Measurements from ENCODE around the gene TEX30.

Gene TEX30

DNA sequence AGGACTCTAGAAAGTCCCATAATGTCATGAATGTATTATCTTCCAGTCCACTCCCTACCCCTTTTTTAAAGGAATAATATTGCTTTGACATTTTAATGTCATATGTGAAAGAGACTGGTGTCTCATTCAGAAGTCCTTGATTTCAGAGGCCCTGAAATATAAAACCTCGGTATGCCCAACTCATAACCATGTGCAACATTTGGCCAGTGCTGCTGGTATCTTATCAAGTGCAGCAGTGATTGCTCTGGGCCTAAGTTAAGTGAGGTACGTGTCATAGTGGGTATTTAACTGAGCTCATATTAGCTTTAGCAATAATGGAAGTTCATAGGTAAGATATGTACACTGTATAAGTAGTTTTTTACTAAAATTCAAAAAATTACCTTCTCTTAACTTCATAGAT, 14.7 kb downstream of the TEX30 start:
- Histone ChIP-seq H3K27me3 (ENCODE audit: insufficient read depth, poor library complexity, severe bottlenecking) (no peaks in the 10 kb centered on the region), H3K4me3 (replicated peaks; ENCODE audit: insufficient read depth, low read length) (no peak overlapping the region), H3K27ac (replicated peaks) (no peak overlapping the region)
- TF ChIP-seq POLR2AphosphoS5 (IDR thresholded peaks at IDR 0.05; ENCODE audit: low read depth) = no peak
- no peak for DNase-seq (ENCODE audit: low read depth in 1 of 2, low spot score in 1 of 2)

GRCh38 chr13:102757006-102757405, 16.6 kb downstream of the TEX30 start:
- Histone ChIP-seq H3K4me3 (replicated peaks; ENCODE audit: insufficient read depth, low read length) (no peak overlapping the region), H3K27me3 (ENCODE audit: insufficient read depth, poor library complexity, severe bottlenecking) (no peaks in the 10 kb centered on the region), H3K27ac (replicated peaks) (no peak overlapping the region)
- no peak for TF ChIP-seq GABPA (IDR thresholded peaks at IDR 0.05; ENCODE audit: low read depth)
- no peak for TF ChIP-seq POLR2AphosphoS5 (IDR thresholded peaks at IDR 0.05; ENCODE audit: low read depth)
- no peak for TF ChIP-seq REST (IDR thresholded peaks at IDR 0.05; ENCODE audit: insufficient replicate concordance, low read depth)
- TF ChIP-seq, protein P1, sequence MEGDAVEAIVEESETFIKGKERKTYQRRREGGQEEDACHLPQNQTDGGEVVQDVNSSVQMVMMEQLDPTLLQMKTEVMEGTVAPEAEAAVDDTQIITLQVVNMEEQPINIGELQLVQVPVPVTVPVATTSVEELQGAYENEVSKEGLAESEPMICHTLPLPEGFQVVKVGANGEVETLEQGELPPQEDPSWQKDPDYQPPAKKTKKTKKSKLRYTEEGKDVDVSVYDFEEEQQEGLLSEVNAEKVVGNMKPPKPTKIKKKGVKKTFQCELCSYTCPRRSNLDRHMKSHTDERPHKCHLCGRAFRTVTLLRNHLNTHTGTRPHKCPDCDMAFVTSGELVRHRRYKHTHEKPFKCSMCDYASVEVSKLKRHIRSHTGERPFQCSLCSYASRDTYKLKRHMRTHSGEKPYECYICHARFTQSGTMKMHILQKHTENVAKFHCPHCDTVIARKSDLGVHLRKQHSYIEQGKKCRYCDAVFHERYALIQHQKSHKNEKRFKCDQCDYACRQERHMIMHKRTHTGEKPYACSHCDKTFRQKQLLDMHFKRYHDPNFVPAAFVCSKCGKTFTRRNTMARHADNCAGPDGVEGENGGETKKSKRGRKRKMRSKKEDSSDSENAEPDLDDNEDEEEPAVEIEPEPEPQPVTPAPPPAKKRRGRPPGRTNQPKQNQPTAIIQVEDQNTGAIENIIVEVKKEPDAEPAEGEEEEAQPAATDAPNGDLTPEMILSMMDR (IDR thresholded peaks at IDR 0.05; ENCODE audit: insufficient read depth, low read length) = no peak
- TF ChIP-seq SPI1 (IDR thresholded peaks at IDR 0.05; ENCODE audit: borderline replicate concordance, low read depth) = no peak
- DNase-seq (ENCODE audit: low read depth in 1 of 2, low spot score in 1 of 2) = no peak

- no peak for DNase-seq (ENCODE audit: low read depth in 1 of 2, low spot score in 1 of 2)
- Histone ChIP-seq H3K27me3 (ENCODE audit: insufficient read depth, poor library complexity, severe bottlenecking) (no peaks in the 10 kb centered on the region), H3K27ac (replicated peaks) (no peak overlapping the region), H3K4me3 (replicated peaks; ENCODE audit: insufficient read depth, low read length) (no peak overlapping the region)
- TF ChIP-seq SPI1 (IDR thresholded peaks at IDR 0.05; ENCODE audit: borderline replicate concordance, low read depth) = no peak
- no peak for TF ChIP-seq GABPA (IDR thresholded peaks at IDR 0.05; ENCODE audit: low read depth)
- TF ChIP-seq REST (IDR thresholded peaks at IDR 0.05; ENCODE audit: insufficient replicate concordance, low read depth) = no peak
- no peak for TF ChIP-seq POLR2AphosphoS5 (IDR thresholded peaks at IDR 0.05; ENCODE audit: low read depth)
- TF ChIP-seq, protein P1 (IDR thresholded peaks at IDR 0.05; ENCODE audit: insufficient read depth, low read length) = no peak
Observed at GRCh38 chr13:102751886-102752285, 21.7 kb downstream of the TEX30 start.

DNA sequence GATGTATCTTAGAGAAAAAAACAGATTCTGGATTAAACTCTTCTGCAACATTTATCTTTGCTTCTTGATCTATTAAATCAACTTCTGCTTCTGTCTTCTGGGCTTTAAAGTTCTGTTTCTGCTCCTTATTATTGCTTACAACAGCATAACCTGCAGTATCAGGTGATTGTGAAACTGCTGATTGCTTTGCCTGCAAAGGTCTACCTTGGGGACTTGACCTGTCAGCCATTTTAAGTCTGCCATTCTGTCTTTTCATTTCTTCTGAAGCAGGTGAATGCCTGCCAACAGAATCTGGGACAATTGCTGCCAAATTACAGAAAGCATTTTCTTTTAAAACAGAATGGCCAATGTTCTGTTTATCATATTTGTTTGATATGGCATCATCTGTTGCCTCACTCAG, 31.1 kb downstream of the TEX30 start:
- no peak for DNase-seq (ENCODE audit: low read depth in 1 of 2, low spot score in 1 of 2)
- TF ChIP-seq GABPA (IDR thresholded peaks at IDR 0.05; ENCODE audit: low read depth) (no peak), REST (IDR thresholded peaks at IDR 0.05; ENCODE audit: insufficient replicate concordance, low read depth) (no peak), SPI1 (IDR thresholded peaks at IDR 0.05; ENCODE audit: borderline replicate concordance, low read depth) (no peak), POLR2AphosphoS5 (IDR thresholded peaks at IDR 0.05; ENCODE audit: low read depth) (no peak)
- TF ChIP-seq, protein P1 (IDR thresholded peaks at IDR 0.05; ENCODE audit: insufficient read depth, low read length) = no peak
- H3K4me3 ChIP-seq (replicated peaks; ENCODE audit: insufficient read depth, low read length) = no peak overlapping the region
- no peak overlapping the region for H3K27ac ChIP-seq (replicated peaks)
- no peaks in the 10 kb centered on the region for H3K27me3 ChIP-seq (ENCODE audit: insufficient read depth, poor library complexity, severe bottlenecking)
